ENCODE data around the gene FILIP1L.

The FILIP1L gene

DNA sequence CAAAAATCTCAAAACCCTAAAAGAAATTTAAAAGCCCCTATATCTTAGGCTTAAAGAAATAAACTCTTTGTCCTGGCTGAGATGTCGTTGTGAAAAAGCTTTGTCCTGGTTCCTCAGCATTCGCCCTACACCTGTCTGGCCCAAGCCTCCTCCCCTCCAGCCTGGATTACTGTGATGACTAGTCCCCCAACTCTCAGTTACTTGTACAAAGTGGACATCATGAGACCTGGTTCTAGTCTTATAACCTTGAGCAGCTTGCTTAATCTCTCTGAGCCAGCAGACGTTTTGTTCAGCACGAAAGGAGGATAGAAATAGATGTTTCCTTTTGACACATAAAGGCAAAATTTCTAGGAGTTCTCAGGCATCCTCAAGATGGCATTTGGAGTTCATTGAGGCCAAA, 51.6 kb downstream of the FILIP1L start:
- no peaks in the 10 kb centered on the region for H3K36me3 ChIP-seq (ENCODE audit: control insufficient read depth in 1 of 2, insufficient read depth in 2 of 2, low read length in 2 of 2)
- no peak overlapping the region for H2AFZ ChIP-seq (ENCODE audit: insufficient read depth, low read length, poor library complexity)
- H3K9me3 ChIP-seq (ENCODE audit: insufficient read depth, low read depth, low read length): no peaks in the 10 kb centered on the region

DNA sequence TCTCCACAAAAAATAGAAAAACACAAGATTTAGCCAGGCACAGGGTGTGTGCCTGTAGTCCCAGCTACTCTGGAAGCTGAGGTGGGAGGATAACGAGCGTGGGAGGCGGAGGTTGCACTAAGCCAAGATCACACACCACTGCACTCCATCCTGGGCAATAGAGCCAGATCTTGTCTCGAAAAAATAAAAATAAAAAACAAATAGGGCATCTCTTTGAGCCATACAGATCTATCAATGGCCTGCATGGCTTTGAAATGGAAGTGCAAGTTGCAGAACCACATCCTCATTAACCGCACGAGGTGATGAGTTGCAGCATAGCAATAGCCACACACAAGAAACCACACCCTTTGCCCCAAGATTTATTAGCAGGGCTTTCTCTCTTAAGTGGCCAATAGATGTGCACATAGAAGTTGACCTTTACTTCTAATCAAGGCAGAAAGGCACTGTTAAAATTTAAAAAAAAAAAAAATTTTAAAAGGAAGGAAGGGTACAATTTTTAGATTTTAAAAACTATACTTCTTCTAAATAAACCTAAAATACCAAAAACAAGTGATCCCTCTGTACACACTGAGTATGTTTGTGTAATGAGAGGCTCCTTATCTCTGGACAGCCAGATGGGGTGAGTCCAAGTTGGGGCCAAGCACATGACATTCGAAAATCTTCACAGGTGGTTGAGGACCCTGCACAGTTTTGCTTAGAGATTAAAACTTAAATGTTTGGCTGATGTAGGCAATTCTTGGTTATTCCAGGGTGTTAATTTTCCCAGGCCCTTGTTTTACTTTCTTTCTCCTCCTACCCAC, 53.4 kb downstream of the FILIP1L start:
- Histone ChIP-seq H2BK5ac (ENCODE audit: low read depth, low read length, poor library complexity) (no peak overlapping the region), H3K79me2 (ENCODE audit: control insufficient read depth, insufficient read depth, low read length, poor library complexity) (no peaks in the 10 kb centered on the region), H3K9ac (ENCODE audit: low read length) (no peak overlapping the region), H4K8ac (ENCODE audit: low read depth, low read length) (no peak overlapping the region), H3K14ac (ENCODE audit: low read length) (no peak overlapping the region), H4K12ac (ENCODE audit: low read depth, low read length) (no peak overlapping the region), H3K4ac (ENCODE audit: low read depth, low read length) (no peak overlapping the region), H3K36me3 (ENCODE audit: control insufficient read depth in 1 of 2, insufficient read depth in 2 of 2, low read length in 2 of 2) (no peaks in the 10 kb centered on the region), H2AFZ (ENCODE audit: insufficient read depth, low read length, poor library complexity) (no peak overlapping the region), H3K4me1 (ENCODE audit: control insufficient read depth in 1 of 2, insufficient read depth in 2 of 2, low read length in 2 of 2) (no peaks in the 10 kb centered on the region), H3K27ac (ENCODE audit: low read depth, low read length) (no peak overlapping the region), H3K4me2 (ENCODE audit: low read length) (no peak overlapping the region), H4K91ac (ENCODE audit: low read depth, low read length) (no peak overlapping the region), H3K18ac (ENCODE audit: low read length) (no peak overlapping the region), H2AK5ac (ENCODE audit: low read length) (no peak overlapping the region), H2BK120ac (ENCODE audit: insufficient read depth, low read length, poor library complexity) (no peak overlapping the region), H3K9me3 (ENCODE audit: insufficient read depth, low read depth, low read length) (no peaks in the 10 kb centered on the region), H3K4me3 (ENCODE audit: low read depth, low read length) (no peak overlapping the region), H3K27me3 (ENCODE audit: insufficient read depth, low read length) (no peaks in the 10 kb centered on the region), H2BK12ac (ENCODE audit: low read length) (no peak overlapping the region), H3K79me1 (ENCODE audit: low read length) (no peaks in the 10 kb centered on the region), H3K23ac (ENCODE audit: low read length) (no peak overlapping the region)
- DNase-seq: no peak
- no CpG with 5 or more reads among the region's 7 CpGs for WGBS (ENCODE audit: extremely low coverage, insufficient coverage, insufficient read length)

More for the DNA sequence above, 51.6 kb downstream of the FILIP1L start:
- no peak overlapping the region for H2BK5ac ChIP-seq (ENCODE audit: low read depth, low read length, poor library complexity)
- DNase-seq: no peak
- H3K4ac ChIP-seq (ENCODE audit: low read depth, low read length): no peak overlapping the region
- H3K4me1 ChIP-seq (ENCODE audit: control insufficient read depth in 1 of 2, insufficient read depth in 2 of 2, low read length in 2 of 2): no peaks in the 10 kb centered on the region
- WGBS (ENCODE audit: extremely low coverage, insufficient coverage, insufficient read length): no CpG with 5 or more reads among the region's 4 CpGs
- H3K79me2 ChIP-seq (ENCODE audit: control insufficient read depth, insufficient read depth, low read length, poor library complexity): no peaks in the 10 kb centered on the region
- H3K4me3 ChIP-seq (ENCODE audit: low read depth, low read length): no peak overlapping the region
- no peaks in the 10 kb centered on the region for H3K79me1 ChIP-seq (ENCODE audit: low read length)
- no peak overlapping the region for H3K27ac ChIP-seq (ENCODE audit: low read depth, low read length)
- H4K8ac ChIP-seq (ENCODE audit: low read depth, low read length): no peak overlapping the region
- H3K23ac ChIP-seq (ENCODE audit: low read length): no peak overlapping the region
- no peak overlapping the region for H2AK5ac ChIP-seq (ENCODE audit: low read length)
- H3K18ac ChIP-seq (ENCODE audit: low read length): no peak overlapping the region
- H2BK12ac ChIP-seq (ENCODE audit: low read length): no peak overlapping the region
- no peak overlapping the region for H3K9ac ChIP-seq (ENCODE audit: low read length)
- no peaks in the 10 kb centered on the region for H3K27me3 ChIP-seq (ENCODE audit: insufficient read depth, low read length)
- no peak overlapping the region for H4K91ac ChIP-seq (ENCODE audit: low read depth, low read length)
- H3K14ac ChIP-seq (ENCODE audit: low read length): no peak overlapping the region
- no peak overlapping the region for H2BK120ac ChIP-seq (ENCODE audit: insufficient read depth, low read length, poor library complexity)
- no peak overlapping the region for H3K4me2 ChIP-seq (ENCODE audit: low read length)
- no peak overlapping the region for H4K12ac ChIP-seq (ENCODE audit: low read depth, low read length)

DNA sequence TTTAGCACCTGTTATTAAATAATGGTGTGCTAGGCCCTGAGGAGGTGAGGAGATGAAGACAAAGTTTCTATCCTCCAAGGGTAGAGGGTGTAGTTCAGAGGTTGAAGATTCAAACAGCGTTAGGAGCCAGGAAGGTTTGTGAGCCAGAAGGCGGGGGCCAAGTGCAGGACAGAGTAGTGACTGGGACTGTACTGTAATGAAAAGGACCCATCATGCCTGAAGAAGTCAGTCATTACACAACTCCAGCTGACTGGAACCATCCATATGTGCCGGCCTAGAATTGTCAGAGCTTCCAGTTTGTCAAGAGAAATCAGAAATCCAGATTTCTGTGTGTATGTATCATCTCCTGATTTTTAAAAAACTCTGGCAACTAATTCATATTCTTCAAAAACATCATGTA, 54.8 kb downstream of the FILIP1L start:
- no peaks in the 10 kb centered on the region for H3K27me3 ChIP-seq (ENCODE audit: insufficient read depth, low read length)
- H3K27ac ChIP-seq (ENCODE audit: low read depth, low read length): no peak overlapping the region
- H3K4me1 ChIP-seq (ENCODE audit: control insufficient read depth in 1 of 2, insufficient read depth in 2 of 2, low read length in 2 of 2): no peaks in the 10 kb centered on the region
- H2AK5ac ChIP-seq (ENCODE audit: low read length): no peak overlapping the region
- H2BK5ac ChIP-seq (ENCODE audit: low read depth, low read length, poor library complexity): no peak overlapping the region
- no peak overlapping the region for H2AFZ ChIP-seq (ENCODE audit: insufficient read depth, low read length, poor library complexity)
- H4K8ac ChIP-seq (ENCODE audit: low read depth, low read length): no peak overlapping the region
- no peak for DNase-seq
- H4K91ac ChIP-seq (ENCODE audit: low read depth, low read length): no peak overlapping the region
- no CpG with 5 or more reads among the region's 3 CpGs for WGBS (ENCODE audit: extremely low coverage, insufficient coverage, insufficient read length)
- no peaks in the 10 kb centered on the region for H3K79me1 ChIP-seq (ENCODE audit: low read length)
- H3K9ac ChIP-seq (ENCODE audit: low read length): no peak overlapping the region
- no peak overlapping the region for H4K12ac ChIP-seq (ENCODE audit: low read depth, low read length)
- H3K9me3 ChIP-seq (ENCODE audit: insufficient read depth, low read depth, low read length): no peaks in the 10 kb centered on the region
- no peak overlapping the region for H2BK12ac ChIP-seq (ENCODE audit: low read length)
- H2BK120ac ChIP-seq (ENCODE audit: insufficient read depth, low read length, poor library complexity): no peak overlapping the region
- no peak overlapping the region for H3K14ac ChIP-seq (ENCODE audit: low read length)
- H3K79me2 ChIP-seq (ENCODE audit: control insufficient read depth, insufficient read depth, low read length, poor library complexity): no peaks in the 10 kb centered on the region
- H3K4me3 ChIP-seq (ENCODE audit: low read depth, low read length): no peak overlapping the region
- no peak overlapping the region for H3K4me2 ChIP-seq (ENCODE audit: low read length)
- H3K23ac ChIP-seq (ENCODE audit: low read length): no peak overlapping the region
- H3K36me3 ChIP-seq (ENCODE audit: control insufficient read depth in 1 of 2, insufficient read depth in 2 of 2, low read length in 2 of 2): no peaks in the 10 kb centered on the region
- H3K4ac ChIP-seq (ENCODE audit: low read depth, low read length): no peak overlapping the region
- H3K18ac ChIP-seq (ENCODE audit: low read length): no peak overlapping the region

DNA sequence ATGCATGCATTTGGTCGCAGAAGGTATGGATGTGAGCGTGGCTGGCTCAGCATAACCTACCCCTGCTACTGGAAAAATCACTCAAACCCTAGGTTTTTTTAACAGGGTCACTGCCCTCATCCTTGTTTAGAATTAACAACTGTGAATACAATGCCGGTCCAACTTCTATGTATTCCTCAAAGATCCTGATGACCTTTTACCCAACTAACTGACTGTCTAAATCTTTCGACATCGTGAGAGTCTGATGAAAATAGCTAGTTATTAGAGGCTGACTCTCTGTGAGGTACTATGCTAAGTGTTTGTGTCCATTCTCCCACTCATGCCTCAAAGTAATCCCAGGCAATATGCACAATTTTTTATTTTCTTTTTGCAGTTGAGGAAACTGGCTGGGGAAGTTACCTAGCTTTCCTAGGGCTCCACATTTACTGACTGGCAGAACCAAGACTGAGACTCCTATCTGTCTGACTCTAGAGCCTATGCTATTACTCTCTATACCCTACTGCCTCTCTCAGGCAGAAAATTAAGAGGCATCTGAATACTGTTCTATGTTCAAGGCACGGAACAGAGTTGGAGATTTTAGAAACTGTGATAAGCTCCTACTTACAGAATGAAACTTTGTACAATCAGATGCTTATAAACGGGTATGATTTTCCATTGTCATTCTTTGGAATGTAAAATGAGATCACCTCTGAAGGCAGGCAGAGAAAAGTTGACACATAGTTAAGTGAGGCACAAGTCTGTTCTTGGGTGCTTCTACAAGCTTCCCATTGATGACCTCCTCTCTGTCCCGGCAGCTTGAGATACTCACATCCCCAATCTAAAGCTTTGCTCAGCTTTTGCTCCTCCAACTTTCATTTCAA, 56.4 kb downstream of the FILIP1L start:
- no CpG with 5 or more reads among the region's 8 CpGs for WGBS (ENCODE audit: extremely low coverage, insufficient coverage, insufficient read length)
- Histone ChIP-seq H3K79me1 (ENCODE audit: low read length) (no peaks in the 10 kb centered on the region), H3K4me3 (ENCODE audit: low read depth, low read length) (no peak overlapping the region), H2BK5ac (ENCODE audit: low read depth, low read length, poor library complexity) (no peak overlapping the region), H3K4ac (ENCODE audit: low read depth, low read length) (no peak overlapping the region), H4K91ac (ENCODE audit: low read depth, low read length) (no peak overlapping the region), H3K27ac (ENCODE audit: low read depth, low read length) (no peak overlapping the region), H2BK120ac (ENCODE audit: insufficient read depth, low read length, poor library complexity) (no peak overlapping the region), H3K4me1 (ENCODE audit: control insufficient read depth in 1 of 2, insufficient read depth in 2 of 2, low read length in 2 of 2) (no peaks in the 10 kb centered on the region), H3K4me2 (ENCODE audit: low read length) (no peak overlapping the region), H2BK12ac (ENCODE audit: low read length) (no peak overlapping the region), H3K79me2 (ENCODE audit: control insufficient read depth, insufficient read depth, low read length, poor library complexity) (no peaks in the 10 kb centered on the region), H4K12ac (ENCODE audit: low read depth, low read length) (no peak overlapping the region), H2AK5ac (ENCODE audit: low read length) (no peak overlapping the region), H3K27me3 (ENCODE audit: insufficient read depth, low read length) (no peaks in the 10 kb centered on the region), H2AFZ (ENCODE audit: insufficient read depth, low read length, poor library complexity) (no peak overlapping the region), H3K23ac (ENCODE audit: low read length) (no peak overlapping the region), H3K9ac (ENCODE audit: low read length) (no peak overlapping the region), H3K18ac (ENCODE audit: low read length) (no peak overlapping the region), H3K36me3 (ENCODE audit: control insufficient read depth in 1 of 2, insufficient read depth in 2 of 2, low read length in 2 of 2) (peaks cover 0 to 2% of the 10 kb centered on the region in 2 experiments), H3K14ac (ENCODE audit: low read length) (no peak overlapping the region), H4K8ac (ENCODE audit: low read depth, low read length) (no peak overlapping the region), H3K9me3 (ENCODE audit: insufficient read depth, low read depth, low read length) (no peaks in the 10 kb centered on the region)
- DNase-seq: no peak
